Medulla oblongata (tissue), 1 donor: ENCODE measurements around the gene OR5D13.

Experiments
- DNase-seq: peaks from one replicate; pipeline ENCODE4 v3.0.0-alpha.2; 2015; ENCODE audit errors: extremely low spot score

Gene OR5D13

DNA sequence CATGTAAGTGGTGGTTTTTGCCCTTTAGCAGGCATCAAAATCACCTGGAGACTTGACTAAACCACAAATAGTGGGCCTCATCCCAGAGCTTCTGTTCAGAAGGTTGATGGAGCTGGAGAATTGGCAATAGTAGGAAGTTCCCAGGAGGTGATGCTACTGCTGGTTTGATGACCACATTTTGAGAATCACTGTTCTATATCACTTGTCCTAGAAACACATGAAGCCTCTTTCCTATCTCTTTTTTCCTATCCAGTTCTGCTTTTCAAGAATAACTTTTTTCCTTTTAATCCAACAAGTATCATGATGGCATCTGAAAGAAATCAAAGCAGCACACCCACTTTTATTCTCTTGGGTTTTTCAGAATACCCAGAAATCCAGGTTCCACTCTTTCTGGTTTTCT, at the start of gene OR5D13:
OR5D13 (plus strand) TSS at position 301 of the 400 bp plus-strand sequence; CDS start at position 301, 0 bp downstream.
- no peak for DNase-seq

DNA sequence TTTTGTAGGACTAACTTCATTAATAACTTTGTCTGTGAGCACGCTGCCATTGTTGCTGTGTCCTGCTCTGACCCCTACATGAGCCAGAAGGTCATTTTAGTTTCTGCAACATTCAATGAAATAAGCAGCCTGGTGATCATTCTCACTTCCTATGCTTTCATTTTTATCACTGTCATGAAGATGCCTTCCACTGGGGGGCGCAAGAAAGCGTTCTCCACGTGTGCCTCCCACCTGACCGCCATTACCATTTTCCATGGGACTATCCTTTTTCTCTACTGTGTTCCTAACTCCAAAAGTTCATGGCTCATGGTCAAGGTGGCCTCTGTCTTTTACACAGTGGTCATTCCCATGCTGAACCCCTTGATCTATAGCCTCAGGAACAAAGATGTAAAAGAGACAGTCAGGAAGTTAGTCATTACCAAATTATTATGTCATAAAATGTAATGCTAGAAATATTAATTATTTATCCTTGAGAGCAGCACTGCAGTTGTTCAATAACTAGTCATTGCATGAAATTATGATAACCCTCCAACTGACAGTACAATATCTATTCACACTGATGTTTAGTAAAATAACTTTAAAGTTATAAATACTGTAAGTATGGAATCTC, 46.4 kb upstream of the OR5D13 start:
- no peak for DNase-seq

- DNase-seq, result no peak
Observed at GRCh38 chr11:55732936-55733335, 40.3 kb upstream of the OR5D13 start.

DNA sequence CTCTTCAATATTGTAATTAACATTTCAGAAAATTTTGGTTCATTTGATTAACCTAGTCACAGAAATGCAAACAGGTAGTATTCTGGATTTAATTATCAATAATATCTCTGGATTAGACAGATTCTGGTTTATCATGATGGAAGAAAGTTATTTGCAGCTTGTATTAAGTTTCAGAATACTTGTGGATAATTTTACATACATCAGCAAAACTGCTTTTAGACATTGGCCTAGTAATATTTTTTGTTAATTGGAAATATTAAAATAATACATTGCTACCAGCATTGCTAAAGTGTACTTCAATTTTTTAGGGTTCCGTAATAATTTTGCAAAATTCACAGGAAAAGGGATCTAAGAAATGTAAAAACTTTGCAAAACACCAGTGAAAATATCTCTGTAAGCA, 18.4 kb downstream of the OR5D13 start:
- DNase-seq, result no peak

DNA sequence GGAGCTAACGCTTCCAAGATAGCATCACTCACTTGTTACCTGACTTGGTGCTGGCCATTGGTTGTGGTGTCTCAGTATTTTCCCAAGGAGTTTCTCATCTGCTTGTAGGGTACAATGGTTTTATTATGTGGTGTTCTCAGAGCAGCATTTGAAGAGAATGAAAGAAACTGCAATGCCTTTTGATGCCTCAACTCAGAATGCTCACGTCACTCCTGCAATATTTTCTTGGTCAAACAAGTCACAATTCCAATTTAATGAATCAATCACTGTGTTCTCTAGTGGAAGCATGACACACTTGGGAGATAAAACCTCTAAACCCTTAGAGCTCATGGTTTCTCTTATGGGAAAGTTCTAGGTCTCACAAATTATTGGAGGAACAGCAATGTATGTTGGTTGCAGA, 20.1 kb downstream of the OR5D13 start:
- no peak for DNase-seq

- DNase-seq, result no peak
Observed at GRCh38 chr11:55795256-55795655, 22.0 kb downstream of the OR5D13 start, which contains the start of gene OR5D14. Gene OR5D14 (plus strand): TSS chr11:55795556. CDS start chr11:55795556, 0 bp downstream.

DNA sequence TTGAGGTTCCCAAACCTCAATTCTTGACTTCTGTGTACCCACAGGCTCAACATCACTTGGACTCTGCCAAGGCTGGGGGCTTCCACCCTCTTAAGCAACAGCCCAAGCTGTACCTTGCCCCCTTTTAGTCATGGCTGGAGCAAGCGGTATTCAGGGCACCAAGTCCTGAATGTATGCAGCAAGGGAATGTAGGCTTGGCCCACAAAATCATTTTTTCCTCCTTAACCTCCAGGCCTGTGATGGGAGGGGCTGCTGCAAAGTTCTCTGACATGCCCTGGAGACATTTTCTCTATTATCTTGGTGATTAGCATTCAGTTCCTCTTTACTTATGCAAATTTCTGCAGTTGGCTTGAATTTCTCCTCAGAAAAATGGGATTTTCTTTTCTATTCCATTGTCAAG, 33.0 kb downstream of the OR5D13 start:
- DNase-seq, result no peak

GRCh38 chr11:55811067-55811466, 37.8 kb downstream of the OR5D13 start, which contains the start of gene OR5L1:
Gene OR5L1 (plus strand): TSS chr11:55811367. CDS start chr11:55811467, 100 bp downstream.
- no peak for DNase-seq

GRCh38 chr11:55819330-55819729, 46.1 kb downstream of the OR5D13 start, which contains the start of gene OR5D18:
Gene OR5D18 (plus strand): TSS chr11:55819630. CDS start chr11:55819630, 0 bp downstream.
- DNase-seq, result no peak
